T-helper 1 cell treated with Interleukin-12 subunit alpha and Interleukin-12 subunit beta and Interleukin-4 antibody, amounts not matched to agents 30 μg/mL and 1 μg/mL, for 36 hours (primary cell): ENCODE results near the gene P2RX4.
"Not testable (repeated sequence)": the region's sequence is repeated elsewhere in the genome, so short reads cannot be mapped to it uniquely, and the experiment has no call there.

Experiments used
- H3K27ac Mint-ChIP-seq: one replicate; pipeline ENCODE4 v1.8.0; 2021; ENCODE audit warnings: mild to moderate bottlenecking, mixed read lengths
- H3K27me3 Mint-ChIP-seq: one replicate; pipeline ENCODE4 v1.8.0; 2021; ENCODE audit warnings: low read depth, mixed read lengths
- H3K36me3 Mint-ChIP-seq: one replicate; pipeline ENCODE4 v1.8.0; 2021; ENCODE audit warnings: low read depth, mixed read lengths
- H3K4me1 Mint-ChIP-seq: one replicate; pipeline ENCODE4 v1.8.0; 2021; ENCODE audit warnings: low read depth, mixed read lengths
- H3K4me3 Mint-ChIP-seq: one replicate; pipeline ENCODE4 v1.8.0; 2021; ENCODE audit warnings: mild to moderate bottlenecking, moderate library complexity, mixed read lengths
- H3K9me3 Mint-ChIP-seq: one replicate; pipeline ENCODE4 v1.8.0; 2021; ENCODE audit warnings: mixed read lengths

P2RX4 gene

DNA sequence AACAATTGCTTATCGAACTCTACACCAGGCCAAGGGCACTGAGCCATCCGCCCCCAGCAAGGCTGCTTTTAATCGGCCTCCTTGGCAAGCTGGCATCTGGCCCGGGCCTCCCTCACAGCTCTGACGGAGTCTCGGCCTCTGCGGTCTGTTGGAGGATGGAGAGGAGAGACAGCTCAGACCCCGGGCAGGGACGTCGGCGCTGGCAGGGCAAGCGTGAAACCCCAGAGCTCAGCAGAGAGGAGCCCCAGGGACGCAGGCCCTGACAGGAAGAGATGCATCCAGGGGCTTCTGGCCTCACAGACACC lies 69.1 kb downstream of the P2RX4 start:
- H3K27ac Mint-ChIP-seq = no peak overlapping the region
- H3K36me3 Mint-ChIP-seq = peaks cover 2% of the 10 kb centered on the region
- no peak overlapping the region for H3K4me3 Mint-ChIP-seq
- peaks cover 7% of the 10 kb centered on the region for H3K4me1 Mint-ChIP-seq
- H3K9me3 Mint-ChIP-seq = no peaks in the 10 kb centered on the region
- no peaks in the 10 kb centered on the region for H3K27me3 Mint-ChIP-seq

- H3K4me1 Mint-ChIP-seq = peaks cover 7% of the 10 kb centered on the region
- no peaks in the 10 kb centered on the region for H3K27me3 Mint-ChIP-seq
- no peak overlapping the region for H3K4me3 Mint-ChIP-seq
- H3K36me3 Mint-ChIP-seq = peaks cover 2% of the 10 kb centered on the region
- H3K27ac Mint-ChIP-seq = no peak overlapping the region
- no peaks in the 10 kb centered on the region for H3K9me3 Mint-ChIP-seq
Observed at GRCh38 chr12:121279507-121279915, 69.6 kb downstream of the P2RX4 start.

DNA sequence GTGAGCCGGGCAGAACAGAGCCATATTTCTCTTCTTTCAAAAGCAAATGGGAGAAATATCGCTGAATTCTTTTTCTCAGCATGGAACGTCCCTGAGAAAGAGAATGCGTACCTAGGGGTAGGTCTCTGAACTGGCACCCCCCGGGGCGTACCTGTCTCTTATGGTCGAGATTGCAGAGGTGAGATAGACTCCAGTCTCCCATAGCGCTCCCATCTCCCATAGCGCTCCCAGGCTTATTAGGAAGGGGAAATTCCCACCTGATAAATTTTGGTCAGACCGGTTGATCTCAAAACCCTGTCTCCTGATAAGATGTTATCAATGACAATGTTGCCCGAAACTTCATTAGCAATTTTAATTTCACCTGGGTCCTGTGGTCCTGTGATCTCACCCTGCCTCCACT lies 70.6 kb downstream of the P2RX4 start:
- not testable (repeated sequence) for H3K36me3 Mint-ChIP-seq, H3K9me3 Mint-ChIP-seq, H3K4me1 Mint-ChIP-seq, H3K4me3 Mint-ChIP-seq, H3K27me3 Mint-ChIP-seq, H3K27ac Mint-ChIP-seq

GRCh38 chr12:121281116-121281515 lies 71.2 kb downstream of the P2RX4 start:
- not testable (repeated sequence) for H3K4me3 Mint-ChIP-seq, H3K27me3 Mint-ChIP-seq, H3K4me1 Mint-ChIP-seq, H3K27ac Mint-ChIP-seq, H3K36me3 Mint-ChIP-seq, H3K9me3 Mint-ChIP-seq

DNA sequence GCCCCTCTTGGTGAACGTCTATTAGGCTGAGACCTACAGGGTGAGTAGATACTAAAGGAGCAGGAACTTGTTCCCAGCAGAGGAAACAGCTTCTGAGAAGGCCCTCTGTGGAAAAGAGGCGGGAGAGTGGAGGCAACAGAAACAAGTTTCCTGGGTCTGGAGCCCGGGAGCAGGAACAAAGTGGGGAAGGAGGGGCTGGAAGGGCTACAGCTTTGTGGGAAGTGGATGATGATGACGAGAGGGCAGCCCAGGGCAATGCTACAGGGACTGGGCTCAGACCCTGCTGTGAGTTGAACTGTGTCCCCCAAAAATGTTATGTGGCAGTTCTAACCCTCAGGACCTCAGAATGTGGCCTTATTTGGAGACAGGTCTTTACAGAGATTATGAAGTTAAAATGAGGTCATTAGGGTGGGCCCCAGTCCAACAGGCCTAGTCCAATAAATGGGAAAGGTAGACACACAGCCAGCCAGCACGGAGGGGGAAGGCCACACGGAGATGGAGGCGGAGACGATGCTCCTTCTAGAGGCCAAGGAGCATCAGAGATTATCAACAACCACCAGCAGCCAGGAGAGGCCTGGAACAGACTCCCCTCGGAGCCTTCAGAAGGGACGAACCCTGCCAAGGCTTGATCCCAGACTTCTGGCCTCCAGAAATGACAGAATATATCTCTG lies 72.3 kb downstream of the P2RX4 start:
- Mint-ChIP-seq H3K27ac (no peak overlapping the region), H3K4me1 (peaks cover 6% of the 10 kb centered on the region), H3K36me3 (no peaks in the 10 kb centered on the region), H3K9me3 (no peaks in the 10 kb centered on the region), H3K27me3 (no peaks in the 10 kb centered on the region), H3K4me3 (no peak overlapping the region)

GRCh38 chr12:121282910-121283309 lies 73.0 kb downstream of the P2RX4 start:
- not testable (repeated sequence) for H3K27me3 Mint-ChIP-seq, H3K4me1 Mint-ChIP-seq, H3K9me3 Mint-ChIP-seq, H3K27ac Mint-ChIP-seq, H3K36me3 Mint-ChIP-seq, H3K4me3 Mint-ChIP-seq

DNA sequence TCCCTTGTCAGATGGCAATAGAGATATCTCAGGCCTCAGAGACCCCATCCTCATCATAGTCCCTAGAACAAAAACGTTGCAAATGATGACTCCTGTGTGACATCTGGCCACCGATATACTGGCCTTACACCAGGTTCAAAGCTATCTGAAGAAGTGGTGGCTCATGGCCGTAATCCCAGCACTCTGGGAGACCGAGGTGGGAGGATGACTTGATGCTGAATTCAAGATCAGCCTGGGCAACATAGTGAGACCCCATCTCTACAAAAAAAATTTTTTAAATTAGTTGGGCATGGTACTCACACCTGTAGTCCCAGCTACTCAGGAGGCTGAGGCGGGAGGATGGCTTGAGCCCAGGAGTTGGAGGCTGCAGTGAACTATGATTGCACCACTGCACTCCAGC lies 73.5 kb downstream of the P2RX4 start:
- peaks cover 4% of the 10 kb centered on the region for H3K4me1 Mint-ChIP-seq
- no peak overlapping the region for H3K27ac Mint-ChIP-seq
- no peaks in the 10 kb centered on the region for H3K9me3 Mint-ChIP-seq
- no peaks in the 10 kb centered on the region for H3K36me3 Mint-ChIP-seq
- no peaks in the 10 kb centered on the region for H3K27me3 Mint-ChIP-seq
- H3K4me3 Mint-ChIP-seq = no peak overlapping the region
